ENCODE measurements around the gene HMCES.
"Not testable (repeated sequence)": the region's sequence is repeated elsewhere in the genome, so short reads cannot be mapped to it uniquely, and the experiment has no call there.

HMCES gene

GRCh38 chr3:129317848-129318247 is 39.2 kb downstream of the HMCES start:
- peaks cover 30% of the 10 kb centered on the region for H3K36me3 Mint-ChIP-seq
- H3K4me1 Mint-ChIP-seq, result peaks cover 35% of the 10 kb centered on the region
- ATAC-seq (no peak), DNase-seq (ENCODE audit: low spot score in 2 of 2) (no peak)
- H3K9me3 Mint-ChIP-seq, result no peaks in the 10 kb centered on the region
- no peak overlapping the region for H3K4me3 Mint-ChIP-seq
- peak overlapping the region; percentile 96 for H3K27ac Mint-ChIP-seq

GRCh38 chr3:129318921-129319320 is 40.3 kb downstream of the HMCES start:
- H3K4me1 Mint-ChIP-seq, result peaks cover 24% of the 10 kb centered on the region
- DNase-seq (ENCODE audit: low spot score in 2 of 2) (no peak), ATAC-seq (no peak)
- no peak overlapping the region for H3K27ac Mint-ChIP-seq
- no peaks in the 10 kb centered on the region for H3K9me3 Mint-ChIP-seq
- H3K4me3 Mint-ChIP-seq, result no peak overlapping the region
- peaks cover 24% of the 10 kb centered on the region for H3K36me3 Mint-ChIP-seq

- ATAC-seq (no peak), DNase-seq (ENCODE audit: low spot score in 2 of 2) (no peak)
- Mint-ChIP-seq H3K27ac (no peak overlapping the region), H3K9me3 (no peaks in the 10 kb centered on the region), H3K4me3 (no peak overlapping the region), H3K36me3 (peaks cover 11% of the 10 kb centered on the region), H3K4me1 (peaks cover 16% of the 10 kb centered on the region)
Measured at GRCh38 chr3:129320261-129320660, 41.6 kb downstream of the HMCES start.

- ATAC-seq, result no peak
- Mint-ChIP-seq H3K4me3 (no peak overlapping the region), H3K27ac (no peak overlapping the region), H3K4me1 (peaks cover 11% of the 10 kb centered on the region), H3K36me3 (peaks cover 5% of the 10 kb centered on the region), H3K9me3 (no peaks in the 10 kb centered on the region)
- DNase-seq (ENCODE audit: low spot score in 2 of 2), result no peak
Measured at GRCh38 chr3:129320825-129321487, 42.3 kb downstream of the HMCES start.

- no peak overlapping the region for H3K27ac Mint-ChIP-seq
- H3K4me3 Mint-ChIP-seq, result no peak overlapping the region
- H3K9me3 Mint-ChIP-seq, result no peaks in the 10 kb centered on the region
- H3K36me3 Mint-ChIP-seq, result no peaks in the 10 kb centered on the region
- no peak for ATAC-seq
- no peak for DNase-seq (ENCODE audit: low spot score in 2 of 2)
- H3K4me1 Mint-ChIP-seq, result peaks cover 11% of the 10 kb centered on the region
Measured at GRCh38 chr3:129321887-129322286, 43.2 kb downstream of the HMCES start.

- DNase-seq (ENCODE audit: low spot score in 2 of 2) (no peak), ATAC-seq (no peak)
- no peak overlapping the region for H3K4me3 Mint-ChIP-seq
- no peak overlapping the region for H3K27ac Mint-ChIP-seq
- H3K4me1 Mint-ChIP-seq, result no peaks in the 10 kb centered on the region
- H3K9me3 Mint-ChIP-seq, result no peaks in the 10 kb centered on the region
- H3K36me3 Mint-ChIP-seq, result no peaks in the 10 kb centered on the region
Measured at GRCh38 chr3:129323651-129324294, 45.1 kb downstream of the HMCES start.

- Mint-ChIP-seq H3K36me3 (no peaks in the 10 kb centered on the region), H3K4me3 (no peak overlapping the region), H3K4me1 (no peaks in the 10 kb centered on the region), H3K27ac (no peak overlapping the region), H3K9me3 (no peaks in the 10 kb centered on the region)
- no peak for ATAC-seq
- no peak for DNase-seq (ENCODE audit: low spot score in 2 of 2)
Measured at GRCh38 chr3:129324855-129325254, 46.2 kb downstream of the HMCES start.

- H3K9me3 Mint-ChIP-seq, result no peaks in the 10 kb centered on the region
Measured at GRCh38 chr3:129325383-129325782, 46.7 kb downstream of the HMCES start.

GRCh38 chr3:129326138-129326537 is 47.5 kb downstream of the HMCES start:
- Mint-ChIP-seq H3K4me3 (no peak overlapping the region), H3K36me3 (no peaks in the 10 kb centered on the region), H3K27ac (no peak overlapping the region), H3K4me1 (no peaks in the 10 kb centered on the region), H3K9me3 (no peaks in the 10 kb centered on the region)
- DNase-seq (ENCODE audit: low spot score in 2 of 2), result no peak
- ATAC-seq, result no peak

More at GRCh38 chr3:129325383-129325782, 46.7 kb downstream of the HMCES start:
- DNase-seq (ENCODE audit: low spot score in 2 of 2) (no peak), ATAC-seq (no peak)
- Mint-ChIP-seq H3K4me3 (no peak overlapping the region), H3K36me3 (no peaks in the 10 kb centered on the region), H3K27ac (no peak overlapping the region), H3K4me1 (no peaks in the 10 kb centered on the region)

GRCh38 chr3:129326595-129326994 is 47.9 kb downstream of the HMCES start:
- no peaks in the 10 kb centered on the region for H3K4me1 Mint-ChIP-seq
- DNase-seq (ENCODE audit: low spot score in 2 of 2), result no peak
- H3K36me3 Mint-ChIP-seq, result no peaks in the 10 kb centered on the region
- no peaks in the 10 kb centered on the region for H3K9me3 Mint-ChIP-seq
- ATAC-seq, result no peak
- no peak overlapping the region for H3K4me3 Mint-ChIP-seq
- no peak overlapping the region for H3K27ac Mint-ChIP-seq

GRCh38 chr3:129327510-129327909 is 48.8 kb downstream of the HMCES start:
- Mint-ChIP-seq H3K9me3 (no peaks in the 10 kb centered on the region), H3K27ac (no peak overlapping the region), H3K4me1 (no peaks in the 10 kb centered on the region), H3K4me3 (no peak overlapping the region), H3K36me3 (no peaks in the 10 kb centered on the region)
- no peak for DNase-seq (ENCODE audit: low spot score in 2 of 2)
- no peak for ATAC-seq

- H3K36me3 Mint-ChIP-seq, result no peaks in the 10 kb centered on the region
- H3K27ac Mint-ChIP-seq, result no peak overlapping the region
- H3K4me1 Mint-ChIP-seq, result no peaks in the 10 kb centered on the region
- no peak for ATAC-seq
- DNase-seq (ENCODE audit: low spot score in 2 of 2), result no peak
- no peak overlapping the region for H3K4me3 Mint-ChIP-seq
- H3K9me3 Mint-ChIP-seq, result no peaks in the 10 kb centered on the region
Measured at GRCh38 chr3:129329858-129330257, 51.2 kb downstream of the HMCES start.

- Mint-ChIP-seq H3K9me3 (no peaks in the 10 kb centered on the region), H3K36me3 (no peaks in the 10 kb centered on the region), H3K4me3 (no peak overlapping the region), H3K27ac (no peak overlapping the region), H3K4me1 (no peaks in the 10 kb centered on the region)
- ATAC-seq (no peak), DNase-seq (ENCODE audit: low spot score in 2 of 2) (no peak)
Measured at GRCh38 chr3:129330409-129330808, 51.7 kb downstream of the HMCES start.

GRCh38 chr3:129333891-129334290 is 55.2 kb downstream of the HMCES start:
- Mint-ChIP-seq H3K27ac (no peak overlapping the region), H3K4me1 (no peaks in the 10 kb centered on the region), H3K4me3 (no peak overlapping the region), H3K9me3 (no peaks in the 10 kb centered on the region), H3K36me3 (no peaks in the 10 kb centered on the region)
- DNase-seq (ENCODE audit: low spot score in 2 of 2) (no peak), ATAC-seq (no peak)

GRCh38 chr3:129336093-129336706 is 57.5 kb downstream of the HMCES start:
- DNase-seq (ENCODE audit: low spot score in 2 of 2) (no peak), ATAC-seq (no peak)
- Mint-ChIP-seq H3K9me3 (no peaks in the 10 kb centered on the region), H3K27ac (no peak overlapping the region), H3K36me3 (no peaks in the 10 kb centered on the region), H3K4me3 (no peak overlapping the region), H3K4me1 (no peaks in the 10 kb centered on the region)

GRCh38 chr3:129337719-129338118 is 59.0 kb downstream of the HMCES start:
- DNase-seq (ENCODE audit: low spot score in 2 of 2); H3K27ac Mint-ChIP-seq; H3K4me3 Mint-ChIP-seq; H3K36me3 Mint-ChIP-seq; H3K9me3 Mint-ChIP-seq; H3K4me1 Mint-ChIP-seq: not testable (repeated sequence)
- ATAC-seq, result peak; percentile 21
